ENCODE measurements around the gene PRKD2.
A peak's percentile ranks its signal among the peaks of the same experiment; 100 is the strongest.

Gene PRKD2

DNA sequence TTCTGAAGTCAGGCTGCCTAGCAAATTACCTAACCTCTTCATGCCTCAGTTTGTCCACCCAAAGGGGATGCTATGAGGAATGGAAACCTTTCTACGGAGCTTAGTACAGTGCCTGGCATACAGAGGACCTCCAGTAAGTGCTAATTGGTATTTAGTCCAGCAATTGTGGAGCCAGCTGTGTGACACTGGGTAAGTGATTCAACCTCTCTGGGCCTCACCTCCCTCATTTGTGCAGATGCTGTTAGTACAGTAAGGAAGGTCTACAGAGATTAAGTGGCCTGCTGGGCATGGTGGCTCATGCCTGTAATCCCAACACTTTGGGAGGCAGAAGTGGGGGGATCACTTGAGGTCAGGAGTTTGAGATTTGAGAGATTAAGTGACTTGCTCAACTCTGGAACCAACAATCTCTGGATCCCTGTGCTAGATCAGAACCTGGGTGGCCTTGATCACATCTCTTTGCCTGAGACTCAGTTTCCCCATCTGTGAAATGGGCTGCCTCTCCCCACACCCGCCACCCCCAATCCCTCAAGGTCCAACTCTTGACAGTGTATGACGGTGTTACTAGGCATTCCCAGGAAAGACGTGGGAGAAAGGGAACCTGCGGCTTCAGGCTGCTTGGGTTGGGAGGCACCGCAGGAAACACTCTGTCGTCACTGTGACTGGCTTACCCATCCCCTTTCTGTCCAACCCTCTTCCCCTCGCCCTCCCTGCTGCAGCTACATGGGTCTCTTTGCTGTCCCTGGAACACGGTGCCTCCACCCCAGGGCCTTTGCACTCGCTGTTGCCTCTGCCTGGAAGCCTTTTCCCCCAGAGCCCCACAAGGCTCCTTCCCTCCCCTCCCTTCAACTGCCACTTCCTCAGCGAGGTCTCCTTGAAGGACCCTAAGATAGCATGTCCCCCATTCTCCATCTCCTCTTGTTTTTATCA, 18.3 kb downstream of the PRKD2 start:
- DNase-seq = no peak

DNA sequence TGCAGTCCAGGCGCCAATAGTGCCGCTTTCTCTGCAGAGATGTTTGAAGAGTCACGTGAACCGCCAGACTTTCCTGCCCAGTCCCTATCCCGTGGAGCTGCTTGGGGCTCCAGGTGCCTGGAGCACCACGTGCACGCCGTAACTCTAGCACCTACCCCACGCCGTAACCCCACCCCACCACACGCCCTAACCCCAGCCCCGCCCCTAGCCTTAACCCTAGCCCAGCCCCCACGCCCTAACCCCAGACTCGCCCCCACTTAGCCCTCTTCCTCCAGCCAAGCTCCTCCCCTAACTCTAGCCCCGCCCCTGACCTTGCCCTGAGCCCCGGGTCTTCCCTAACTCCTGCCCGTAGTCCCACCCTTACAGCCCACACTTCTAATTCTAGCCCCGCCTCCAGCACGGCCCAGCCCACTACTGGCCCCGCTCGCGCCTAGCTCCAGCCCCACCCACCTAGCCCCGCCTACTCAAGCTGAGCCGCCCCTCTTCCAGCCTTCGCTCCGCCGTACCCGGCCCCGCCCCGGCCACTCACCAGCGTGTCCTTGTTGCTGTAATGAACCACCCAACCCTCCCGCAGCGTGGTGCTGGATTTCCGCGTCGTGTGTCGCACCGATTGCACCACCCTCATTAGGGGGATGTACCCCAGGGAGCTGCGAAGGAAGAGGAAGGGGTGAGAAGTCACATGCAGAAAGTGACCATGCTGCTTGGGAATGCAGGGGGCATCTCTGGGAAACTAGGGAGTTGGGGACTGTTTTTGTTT, 19.5 kb downstream of the PRKD2 start:
- DNase-seq = no peak

DNA sequence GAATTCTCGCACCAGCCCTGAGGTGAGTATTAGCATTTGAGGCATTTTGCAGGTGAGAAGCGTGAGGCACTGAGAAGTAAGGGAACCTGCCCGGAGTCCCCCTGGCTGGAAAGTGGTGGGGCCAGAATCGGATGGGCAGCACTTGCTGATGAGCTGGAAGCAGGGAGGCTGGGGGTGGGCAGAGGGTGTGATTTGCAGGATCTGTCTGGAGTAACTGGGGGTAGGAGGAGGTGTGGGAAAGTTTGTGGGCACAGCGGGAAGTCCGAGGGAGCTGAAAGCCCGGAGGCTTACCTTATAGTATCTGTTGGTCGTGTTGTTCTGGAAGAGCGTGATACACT, 20.1 kb downstream of the PRKD2 start:
- DNase-seq = no peak

DNA sequence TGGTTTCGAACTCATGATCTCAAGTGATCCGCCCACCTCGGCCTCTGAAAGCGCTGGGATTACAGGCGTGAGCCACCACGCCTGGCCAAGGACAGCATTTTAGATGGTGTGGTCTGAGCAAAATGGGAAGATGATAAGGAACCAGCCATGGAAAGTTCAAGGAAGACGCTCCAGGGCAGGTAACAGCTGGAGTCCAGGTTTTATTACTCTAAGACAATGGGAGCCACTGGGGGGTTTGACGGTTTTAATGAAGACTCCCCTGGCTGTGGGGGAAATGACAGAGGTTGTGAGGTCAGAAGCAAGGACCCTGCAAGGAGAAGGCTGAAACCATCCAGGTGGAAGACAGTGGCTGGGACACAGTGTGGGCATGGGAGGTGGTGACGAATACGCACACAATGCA, 20.9 kb downstream of the PRKD2 start:
- no peak for DNase-seq

DNA sequence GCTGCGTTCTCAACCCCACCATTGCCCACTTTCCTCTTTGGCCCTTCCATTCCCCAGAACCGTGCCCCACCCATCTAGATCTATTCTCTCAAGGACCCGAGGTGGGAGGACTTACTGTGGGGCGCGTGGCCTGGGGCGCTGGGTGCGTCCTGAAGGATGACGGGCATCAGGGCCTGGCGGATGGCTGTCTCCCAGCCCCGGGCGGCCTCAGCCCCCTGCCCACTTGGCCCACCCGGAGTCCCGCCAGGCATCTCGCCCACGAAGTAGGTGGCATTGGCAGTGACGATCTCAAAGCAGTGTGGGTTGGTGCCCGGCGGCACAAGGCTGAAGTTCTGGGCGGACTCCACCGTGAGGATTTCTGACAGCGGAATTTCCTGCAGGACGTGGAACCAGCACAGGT, 23.2 kb downstream of the PRKD2 start:
- DNase-seq = no peak

DNA sequence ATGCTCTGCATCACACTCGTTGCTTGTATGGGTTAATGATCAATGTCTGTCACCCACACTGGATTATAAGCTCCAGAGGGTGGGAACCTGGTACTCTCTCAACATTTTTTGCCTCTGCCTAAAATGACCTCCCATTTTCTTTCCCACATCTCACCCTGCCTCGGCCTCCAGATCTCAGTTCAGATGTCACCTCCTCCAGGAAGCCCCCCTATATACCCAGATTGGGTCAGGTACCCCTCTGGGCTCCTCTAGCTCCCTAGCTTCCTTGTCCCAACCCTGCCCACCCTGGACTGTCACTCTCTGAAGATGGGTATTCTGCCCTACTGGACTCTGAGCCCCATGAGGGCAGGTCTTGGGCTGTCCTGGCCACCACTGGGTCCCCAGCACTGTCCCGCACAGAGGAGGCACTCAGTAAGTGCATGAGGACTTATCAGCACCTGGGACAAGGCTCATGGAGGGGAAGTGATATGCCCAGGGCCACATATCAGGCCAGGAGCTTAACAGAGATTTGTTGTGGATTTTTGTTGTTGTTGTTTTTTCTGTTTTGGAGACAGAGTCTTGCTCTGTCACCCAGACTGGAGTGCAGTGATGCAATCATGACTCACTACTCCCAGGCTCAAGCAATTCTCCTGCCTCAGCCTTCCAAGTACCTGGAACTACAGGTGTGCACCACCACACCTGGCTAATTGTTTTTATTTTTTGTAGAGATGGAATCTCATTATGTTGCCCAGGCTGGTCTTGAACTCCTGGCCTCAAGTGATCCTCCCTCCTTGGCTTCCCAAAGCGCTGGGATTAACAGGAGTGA, 23.8 kb downstream of the PRKD2 start:
- DNase-seq = no peak

DNA sequence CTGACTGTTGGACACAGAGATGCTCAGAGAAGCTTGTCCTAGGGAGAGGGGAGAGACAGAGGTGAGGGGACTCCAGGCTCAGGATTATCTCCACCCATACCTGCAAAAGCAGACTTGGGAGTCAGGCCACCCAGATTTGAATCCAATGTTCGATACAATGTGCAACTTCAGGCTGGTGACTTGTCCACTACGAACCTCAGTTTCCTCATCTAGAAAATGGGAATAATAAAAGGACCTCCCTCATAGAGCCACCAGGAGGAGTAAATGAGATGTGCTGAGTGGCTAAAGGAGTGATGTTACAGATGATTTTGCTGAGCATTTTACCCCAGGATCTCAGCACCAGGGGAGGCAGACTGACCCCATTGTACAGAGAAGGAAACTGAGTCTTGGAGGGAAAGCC, 25.0 kb downstream of the PRKD2 start:
- DNase-seq = no peak

DNA sequence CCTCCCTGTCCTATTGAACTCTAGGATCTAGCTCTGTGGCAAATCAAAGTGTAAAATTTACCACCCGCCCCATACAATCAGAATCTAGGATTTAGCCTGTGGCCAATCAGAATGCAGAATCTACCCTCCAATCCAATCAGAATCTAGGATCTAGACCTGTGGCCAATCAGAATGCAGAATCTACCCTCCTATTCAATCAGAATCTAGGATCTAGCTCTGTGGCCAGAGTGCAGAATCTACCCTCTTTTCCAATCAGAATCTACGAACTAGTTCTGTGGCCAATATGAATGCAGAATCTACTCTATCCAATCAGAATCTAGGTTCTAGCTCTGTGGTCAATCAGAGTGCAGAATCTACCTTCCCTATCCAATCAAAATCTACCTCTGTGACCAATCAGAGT, 25.8 kb downstream of the PRKD2 start:
- no peak for DNase-seq

DNA sequence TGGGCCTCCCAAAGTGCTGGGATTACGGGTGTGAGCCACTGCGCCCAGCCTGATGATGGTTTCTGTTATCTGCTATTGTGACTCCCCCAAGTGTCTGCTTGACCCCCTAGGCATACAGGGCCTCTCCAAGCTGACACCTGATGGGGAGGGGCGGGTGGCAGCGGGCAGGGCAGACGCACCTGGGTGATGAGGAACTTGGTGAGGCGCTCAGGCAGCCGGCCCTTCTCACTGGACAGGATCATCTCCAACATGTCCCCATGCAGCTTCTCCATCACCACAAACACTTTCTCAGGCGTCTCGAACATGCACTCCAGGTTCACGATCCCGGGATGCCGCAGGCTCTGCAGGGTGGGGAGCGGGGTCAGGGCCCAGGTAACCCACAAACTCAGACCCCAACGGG, 27.6 kb downstream of the PRKD2 start:
- DNase-seq = no peak

DNA sequence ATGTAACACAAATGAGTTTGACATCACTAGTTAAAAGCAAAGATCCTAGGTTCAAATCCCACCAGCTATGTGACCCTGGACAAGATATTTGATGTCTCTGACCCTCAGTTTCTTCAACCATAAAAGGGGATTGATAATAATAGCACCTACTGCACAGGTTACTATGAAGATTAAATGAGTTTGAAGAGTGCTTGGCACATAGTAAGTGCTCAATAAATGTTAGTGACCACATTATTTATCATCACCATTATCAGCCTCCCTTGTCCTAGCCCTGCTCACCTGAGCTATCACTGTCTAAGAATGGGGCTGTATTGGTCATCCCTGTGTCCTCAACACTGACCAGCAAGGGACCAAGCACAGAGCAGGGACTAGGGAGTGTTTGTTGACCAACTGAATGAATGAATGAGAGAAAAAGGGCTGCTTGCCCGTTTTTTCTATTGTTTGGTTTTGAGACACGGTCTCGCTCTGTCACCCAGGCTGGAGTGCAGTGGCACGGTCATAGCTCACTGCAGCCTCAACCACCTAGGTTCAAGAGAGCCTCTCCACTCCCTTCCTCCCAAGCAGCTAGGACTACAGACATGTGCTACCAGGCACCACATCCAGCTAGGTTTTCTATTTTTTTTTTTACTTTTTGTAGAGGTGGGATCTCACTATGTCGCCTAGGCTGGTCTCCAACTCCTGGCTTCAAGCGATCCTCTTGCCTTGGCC, 29.3 kb downstream of the PRKD2 start:
- no peak for DNase-seq

DNA sequence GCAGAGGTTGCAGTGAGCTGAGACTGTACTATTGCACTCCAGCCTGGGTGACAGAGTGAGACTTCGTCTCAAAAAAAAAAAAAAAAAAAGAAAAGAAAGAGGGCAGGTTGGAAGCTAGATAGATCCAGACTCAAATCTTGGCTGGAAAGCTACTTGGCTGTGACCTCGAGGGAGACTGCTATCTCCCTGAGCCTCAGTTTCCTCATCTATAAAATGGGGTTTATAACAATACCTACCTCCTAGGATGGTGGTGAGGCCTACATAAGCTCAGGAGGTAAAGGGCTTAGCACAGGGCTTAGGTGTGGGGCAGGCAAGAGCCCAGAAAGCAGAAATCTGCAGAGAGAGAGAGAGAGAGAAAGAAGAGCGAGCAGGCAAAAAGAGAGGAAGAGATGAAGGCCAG, 31.7 kb downstream of the PRKD2 start:
- DNase-seq = no peak

DNA sequence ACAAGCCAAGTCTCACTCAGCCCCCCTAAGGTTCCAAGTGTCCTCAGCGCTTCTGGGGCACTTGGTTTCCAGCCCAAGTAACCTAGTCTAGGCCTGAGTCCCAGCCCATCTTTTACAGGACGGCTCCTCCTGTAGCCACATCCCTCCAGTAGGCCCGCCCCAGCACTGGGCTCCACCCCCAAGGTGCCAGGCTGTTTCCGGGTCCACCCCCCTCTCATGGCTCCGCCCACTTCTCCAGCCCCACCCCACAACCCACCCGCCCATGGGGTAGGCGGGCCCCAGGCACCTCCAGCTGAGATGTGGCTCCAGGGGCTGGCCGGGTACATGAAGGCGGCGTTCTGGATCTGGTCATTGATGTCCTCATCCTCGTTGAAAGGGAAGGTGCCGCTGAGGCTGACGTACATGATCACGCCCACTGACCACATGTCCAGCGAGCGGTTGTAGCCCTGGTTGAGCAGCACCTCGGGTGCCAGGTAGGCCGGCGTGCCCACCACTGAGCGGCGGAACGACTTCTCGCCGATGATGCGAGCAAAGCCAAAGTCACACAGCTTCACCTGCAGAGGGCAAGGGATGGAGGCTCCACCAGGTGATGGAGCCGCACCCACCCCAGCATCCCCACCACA, 38.7 kb downstream of the PRKD2 start:
- no peak for DNase-seq

DNA sequence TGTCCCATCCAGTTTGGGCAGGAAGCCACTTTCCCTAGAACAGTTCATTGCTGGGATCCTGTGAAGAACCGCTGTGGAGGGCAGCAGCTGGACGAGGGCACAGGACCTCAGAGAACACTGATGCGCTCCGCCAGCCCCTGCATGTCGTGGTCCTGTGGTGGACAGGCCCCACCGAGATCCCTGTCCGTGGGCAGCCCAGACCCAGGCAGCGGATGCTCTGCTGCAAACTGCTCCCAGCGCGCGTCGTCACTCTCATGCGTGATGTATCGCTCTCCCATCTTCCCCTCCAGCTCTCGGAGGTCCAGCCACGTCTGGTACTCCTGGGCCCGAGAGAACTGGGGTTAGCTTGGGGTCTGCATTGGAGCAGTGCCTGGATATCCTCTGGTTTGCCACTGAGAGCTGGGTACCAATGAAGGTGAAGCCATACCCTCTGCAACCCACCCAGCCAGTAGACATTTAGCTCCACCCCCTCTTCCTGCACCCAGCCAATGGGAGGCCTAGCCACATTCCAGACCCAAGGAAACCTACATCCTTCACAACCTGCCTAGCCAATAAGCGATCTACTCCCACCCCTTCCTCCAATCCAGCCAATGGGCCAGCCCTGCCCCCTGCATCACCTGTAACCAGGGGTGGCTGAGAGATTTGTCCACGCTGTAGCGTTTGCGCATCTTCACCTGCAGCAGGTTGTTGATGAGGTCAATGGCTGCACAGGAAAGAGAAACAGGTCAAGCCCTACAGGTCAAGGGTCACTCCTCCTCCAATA, 42.3 kb downstream of the PRKD2 start:
- no peak for DNase-seq

DNA sequence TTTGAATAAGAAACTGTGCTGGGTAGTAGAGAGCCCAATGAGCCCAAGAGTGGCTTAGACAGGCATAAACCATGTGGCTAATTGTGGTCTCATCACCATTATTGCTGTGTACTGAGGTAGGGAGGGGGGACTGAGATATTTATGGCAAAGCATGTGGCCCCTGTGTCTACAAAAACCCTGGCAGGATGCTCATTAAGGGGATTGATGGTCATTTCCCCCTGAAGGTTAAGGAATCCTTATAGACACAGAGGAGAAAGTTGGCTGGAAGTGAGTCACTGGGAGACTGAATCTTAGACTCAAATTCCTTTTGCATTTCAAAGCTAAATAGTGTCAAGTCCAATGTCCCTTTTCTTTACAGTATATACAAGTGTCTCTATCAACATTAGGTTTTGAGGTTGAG, 46.1 kb downstream of the PRKD2 start:
- no peak for DNase-seq

DNA sequence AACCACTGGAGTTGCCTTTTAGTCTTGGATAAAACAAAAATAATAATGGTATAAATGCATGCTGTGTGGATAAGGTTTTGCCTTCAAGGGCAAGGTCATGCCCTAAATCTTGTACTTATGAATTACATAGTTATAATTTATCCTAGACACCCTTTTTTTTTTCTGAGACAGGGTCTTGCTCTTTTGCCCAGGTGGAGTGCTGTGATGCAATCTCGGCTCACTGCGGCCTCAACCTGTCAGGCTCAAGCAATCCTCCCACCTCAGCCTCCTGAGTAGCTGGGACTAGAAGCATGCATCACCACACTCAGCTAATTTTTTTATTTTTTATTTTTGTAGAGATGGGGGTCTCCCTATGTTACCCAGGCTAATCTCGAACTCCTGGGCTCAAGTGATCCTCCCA, 48.3 kb downstream of the PRKD2 start:
- no peak for DNase-seq

DNA sequence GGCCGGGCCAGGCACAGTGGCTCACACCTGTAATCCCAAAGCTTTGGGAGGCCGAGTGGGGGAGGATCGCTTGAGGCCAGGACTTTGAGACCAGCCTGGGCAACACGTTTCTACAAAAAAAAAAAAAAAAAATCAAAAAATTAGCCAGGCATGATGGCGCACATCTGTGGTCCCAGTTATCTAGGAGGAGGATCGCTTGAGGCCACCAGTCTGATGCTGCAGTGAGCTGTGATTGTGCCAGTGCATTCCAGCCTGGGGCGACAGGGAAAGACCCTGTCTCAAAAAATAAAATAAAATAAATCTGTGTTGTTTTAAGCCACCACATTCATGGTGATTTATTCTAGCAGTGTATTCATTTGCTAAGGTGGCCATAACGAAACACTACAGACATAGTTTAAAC, 51.8 kb downstream of the PRKD2 start:
- DNase-seq = no peak

DNA sequence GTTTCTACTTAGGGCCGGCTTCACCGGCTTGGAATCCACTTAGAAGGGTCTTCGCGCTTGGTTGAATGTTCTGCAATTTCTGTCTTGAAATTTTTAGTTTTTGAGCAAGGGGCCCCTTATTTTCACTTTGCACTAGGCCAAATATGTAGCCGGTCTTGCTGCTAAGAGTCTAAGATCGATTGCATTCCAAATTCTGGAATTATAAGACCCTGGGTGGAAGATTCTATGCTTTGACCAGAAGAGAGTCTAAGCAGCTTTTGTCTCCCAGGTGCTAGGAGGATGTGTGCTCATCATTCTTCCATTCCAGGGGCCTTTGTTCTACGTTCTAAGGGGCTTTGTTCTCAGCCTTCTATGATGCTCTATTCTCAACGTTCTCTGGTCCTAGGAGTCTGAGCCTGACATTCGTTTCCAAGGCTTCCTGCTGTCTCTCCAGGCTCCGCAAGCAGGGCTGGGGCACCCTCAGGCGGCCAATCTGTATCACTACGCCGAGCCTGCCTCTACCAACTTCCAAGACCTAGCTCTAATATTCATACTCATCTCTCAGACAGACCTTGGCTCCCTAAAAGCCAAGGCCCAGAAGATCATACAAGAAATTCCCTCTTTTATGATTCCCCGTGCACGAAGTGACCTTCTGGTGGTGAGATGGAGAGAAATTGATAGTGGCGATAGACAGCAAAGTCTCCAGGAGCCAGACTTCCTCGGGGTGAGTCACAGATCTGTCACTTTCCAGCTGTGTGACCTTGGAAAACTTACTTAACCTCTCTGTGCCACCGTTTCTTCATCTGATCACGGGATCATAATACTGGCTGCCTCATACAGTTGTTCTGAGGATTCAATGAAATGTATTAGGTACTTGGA, 55.0 kb downstream of the PRKD2 start:
- DNase-seq = peak; percentile 86

DNA sequence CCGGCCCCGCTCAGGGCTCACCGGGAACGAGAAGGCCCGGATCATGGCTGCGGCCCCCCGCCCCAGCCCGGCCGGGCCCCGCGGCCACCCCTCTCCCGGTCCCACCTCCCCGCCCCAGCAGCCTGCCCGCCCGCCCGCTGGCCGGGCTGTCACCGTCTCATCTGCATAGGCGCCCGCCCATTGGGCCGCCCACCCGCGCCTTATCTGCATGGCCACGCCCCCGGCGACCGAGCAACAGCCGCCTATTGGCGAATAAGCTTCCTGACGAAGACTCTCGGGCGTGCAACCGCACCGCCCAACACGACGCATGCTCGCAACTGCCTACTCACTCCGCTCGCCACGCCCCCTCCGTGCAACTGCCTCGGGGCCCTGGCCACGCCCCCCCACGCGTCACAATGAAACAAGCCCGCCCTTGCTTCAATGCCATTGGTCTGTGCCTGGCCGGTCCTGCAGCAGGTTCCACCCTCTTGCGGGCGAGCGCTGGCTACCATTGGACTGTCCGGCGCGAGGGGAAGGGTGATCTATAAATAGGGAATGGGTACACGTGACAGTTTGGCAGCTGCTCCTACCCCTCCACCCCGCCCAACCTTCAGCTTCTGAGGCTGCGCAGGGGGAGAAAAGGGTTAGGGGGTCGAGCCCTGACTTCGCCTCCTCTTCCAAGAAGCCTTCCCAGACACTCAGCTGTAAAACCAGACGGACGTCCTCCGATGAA, 55.7 kb downstream of the PRKD2 start, which contains the start of gene DACT3:
Gene DACT3 (minus strand): TSS at position 163 of the 712 bp plus-strand sequence. CDS start 118 bp downstream, at position 45.
- DNase-seq = peak; percentile 99

DNA sequence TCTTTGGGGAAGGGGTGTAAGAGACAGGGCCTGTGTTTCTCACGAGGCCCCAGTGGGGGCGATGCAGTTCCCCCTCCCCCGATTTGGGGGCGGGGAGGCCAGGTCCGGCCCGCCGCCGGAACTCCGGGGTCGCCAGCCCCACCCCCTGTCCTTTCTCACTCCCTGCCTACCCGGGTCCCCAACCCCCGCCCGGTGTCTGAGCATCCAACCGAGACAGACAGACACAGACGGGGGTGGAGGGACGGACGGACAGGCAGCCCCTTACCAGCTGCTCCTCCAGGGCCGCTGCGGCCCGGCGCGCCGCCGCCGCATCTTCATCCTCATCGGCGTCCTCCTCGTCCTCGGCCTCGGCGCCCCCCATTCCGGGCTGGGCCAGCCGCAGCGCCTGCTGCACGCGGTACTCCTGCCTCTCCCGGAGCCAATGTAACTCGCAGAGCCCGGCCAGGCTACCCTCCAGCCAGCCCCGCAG, 56.3 kb downstream of the PRKD2 start:
- no peak for DNase-seq
